IMR-90 (cell line): Measurements from ENCODE around the gene SRRM2. TPM values are rescaled to one million over a fixed set of nuclear protein-coding genes. Genes with fewer than 3 reads are reported as not detected.

Source experiments
- ATAC-seq: fragments of 200-7000 bp; cut with Tn5 transposase; 2 replicates; pipeline ENCODE4 v1.9.1; 2020; ENCODE audit warnings: low read depth, mild to moderate bottlenecking, moderate library complexity
- BruUV-seq: library from RNA; stranded (reverse); fragments of 400-500 nt; replicated peaks from 2 replicates; lab custom pipeline; 2021; lab: Mats Ljungman, UMichigan
- CTCF ChIA-PET: fragments of 300-600 bp; formaldehyde crosslinking; extraction: SDS; loops from one replicate; lab custom pipeline; 2021; ENCODE audit warnings: antibody characterized with exemption; lab: Yijun Ruan, JAX
- POLR2A ChIA-PET: fragments of 300-600 bp; sonication (Branson Sonifier 250); formaldehyde crosslinking; loops from one replicate; lab custom pipeline; 2022; ENCODE audit warnings: antibody characterized with exemption; ENCODE audit not compliant: unreplicated experiment; lab: Charles Lee
- DNase-seq: peaks from one replicate; pipeline ENCODE4 v3.0.0; 2013
- H2AFZ ChIP-seq: replicated peaks from 2 replicates; pipeline ENCODE3; 2013; ENCODE audit warnings: low read length, mild to moderate bottlenecking; ENCODE audit not compliant: poor library complexity
- H2AK5ac ChIP-seq: 2 replicates; pipeline ENCODE4 v1.6.1; 2013; ENCODE audit warnings: low read depth, low read length, inconsistent platforms
- H2AK9ac ChIP-seq: replicated peaks from 2 replicates; pipeline ENCODE3; 2013; ENCODE audit warnings: mild to moderate bottlenecking, low read depth, low read length, moderate library complexity; ENCODE audit not compliant: poor library complexity
- H2BK120ac ChIP-seq: 2 replicates; pipeline ENCODE4 v1.6.1; 2013; ENCODE audit warnings: low read depth, low read length, inconsistent platforms
- H2BK15ac ChIP-seq: 3 replicates; pipeline ENCODE4 v1.6.1; 2013; ENCODE audit warnings: low read depth, low read length, inconsistent platforms
- H2BK20ac ChIP-seq: 2 replicates; pipeline ENCODE4 v1.6.1; 2013; ENCODE audit warnings: low read depth, mild to moderate bottlenecking, inconsistent platforms, low read length, moderate library complexity
- H2BK5ac ChIP-seq: 2 replicates; pipeline ENCODE4 v1.6.1; 2013; ENCODE audit warnings: mild to moderate bottlenecking, low read depth, low read length, inconsistent platforms; ENCODE audit not compliant: poor library complexity, severe bottlenecking
- H3K14ac ChIP-seq: replicated peaks from 2 replicates; pipeline ENCODE4 v1.6.1; 2013; ENCODE audit warnings: low read depth, low read length, inconsistent platforms
- H3K18ac ChIP-seq: 2 replicates; pipeline ENCODE4 v1.6.1; 2013; ENCODE audit warnings: low read depth, low read length, control low read depth
- H3K23ac ChIP-seq: 2 replicates; pipeline ENCODE4 v1.6.1; 2013; ENCODE audit warnings: low read depth, low read length, inconsistent platforms
- H3K27ac ChIP-seq: 2 replicates; pipeline ENCODE4 v1.5.1; 2013; ENCODE audit warnings: mild to moderate bottlenecking, control low read depth, low read length; ENCODE audit not compliant: insufficient read depth
- H3K27me3 ChIP-seq: 2 replicates; pipeline ENCODE4 v1.6.1; 2013; ENCODE audit warnings: low read length; ENCODE audit not compliant: control insufficient read depth, insufficient read depth
- H3K36me3 ChIP-seq: 2 replicates; pipeline ENCODE4 v1.6.1; 2013; ENCODE audit warnings: low read length, mixed read lengths; ENCODE audit not compliant: control insufficient read depth, insufficient read depth
- H3K4ac ChIP-seq: 2 replicates; pipeline ENCODE4 v1.6.1; 2013; ENCODE audit warnings: low read depth, low read length, inconsistent platforms
- H3K4me1 ChIP-seq: 2 replicates; pipeline ENCODE4 v1.6.1; 2013; ENCODE audit warnings: low read length, mixed read lengths; ENCODE audit not compliant: control insufficient read depth, insufficient read depth
- H3K4me2 ChIP-seq: 2 replicates; pipeline ENCODE4 v1.6.1; 2013; ENCODE audit warnings: low read depth, mild to moderate bottlenecking, control low read depth, low read length, moderate library complexity
- H3K4me3 ChIP-seq: 2 replicates; pipeline ENCODE4 v1.5.1; 2013; ENCODE audit warnings: low read depth, mild to moderate bottlenecking, control low read depth, low read length, moderate library complexity; ENCODE audit not compliant: insufficient read depth
- H3K56ac ChIP-seq: 2 replicates; pipeline ENCODE4 v1.6.1; 2013; ENCODE audit warnings: low read length, inconsistent platforms; ENCODE audit not compliant: insufficient read depth; ENCODE audit errors: extremely low read depth
- H3K79me1 ChIP-seq, 2 experiments: 2 replicates each; pipeline ENCODE4 v1.6.1; 2013; ENCODE audit warnings: low read length in 2 of 2, inconsistent platforms in 1 of 2, low read depth in 1 of 2
- H3K9ac ChIP-seq: 2 replicates; pipeline ENCODE4 v1.6.1; 2013; ENCODE audit warnings: low read depth, low read length, control low read depth
- H3K9me1 ChIP-seq: 2 replicates; pipeline ENCODE4 v1.6.1; 2013; ENCODE audit warnings: low read length, inconsistent platforms; ENCODE audit not compliant: insufficient read depth
- H3K9me3 ChIP-seq: 2 replicates; pipeline ENCODE4 v1.6.1; 2013; ENCODE audit warnings: low read length; ENCODE audit not compliant: control insufficient read depth, insufficient read depth
- H4K20me1 ChIP-seq: 2 replicates; pipeline ENCODE4 v1.6.1; 2013; ENCODE audit warnings: low read length, inconsistent platforms; ENCODE audit not compliant: insufficient read depth
- H4K5ac ChIP-seq: 2 replicates; pipeline ENCODE4 v1.6.1; 2013; ENCODE audit warnings: mild to moderate bottlenecking, low read depth, low read length, control low read depth
- H4K8ac ChIP-seq, 2 experiments: 2 replicates each; pipeline ENCODE4 v1.6.1; 2013; ENCODE audit warnings: low read depth in 2 of 2, low read length in 2 of 2, control low read depth in 1 of 2, inconsistent platforms in 1 of 2
- H4K91ac ChIP-seq: 2 replicates; pipeline ENCODE4 v1.6.1; 2013; ENCODE audit warnings: low read depth, low read length, inconsistent platforms; ENCODE audit not compliant: insufficient read depth
- BHLHE40 ChIP-seq: fragments of 150-350 bp; IDR thresholded peaks from 2 replicates; pipeline ENCODE4 v1.6.1; 2016; ENCODE audit warnings: mild to moderate bottlenecking, low read depth, low read length
- CEBPB ChIP-seq: IDR thresholded peaks from 2 replicates; pipeline ENCODE4 v1.6.1; 2012; ENCODE audit warnings: low read depth, low read length, improper control_type of control experiment
- CHD1 ChIP-seq: IDR thresholded peaks from 2 replicates; pipeline ENCODE4 v1.6.1; 2012; ENCODE audit warnings: low read depth, low read length, improper control_type of control experiment
- CTCF ChIP-seq: conservative IDR thresholded peaks from 2 replicates; pipeline ENCODE4 v1.5.1; 2012; ENCODE audit warnings: mild to moderate bottlenecking, low read depth, low read length, improper control_type of control experiment
- ELK1 ChIP-seq: fragments of 150-350 bp; IDR thresholded peaks from 2 replicates; pipeline ENCODE4 v1.6.1; 2016; ENCODE audit warnings: low read depth, mild to moderate bottlenecking, low read length, moderate library complexity, borderline replicate concordance
- FOS ChIP-seq: fragments of 150-350 bp; IDR thresholded peaks from 2 replicates; pipeline ENCODE4 v1.6.1; 2016; ENCODE audit warnings: low read depth, low read length
- MAFK ChIP-seq: IDR thresholded peaks from 2 replicates; pipeline ENCODE4 v1.6.1; 2012; ENCODE audit warnings: low read depth, low read length, improper control_type of control experiment
- MAZ ChIP-seq: IDR thresholded peaks from 2 replicates; pipeline ENCODE4 v1.6.1; 2012; ENCODE audit warnings: low read depth, mild to moderate bottlenecking, low read length, improper control_type of control experiment, moderate library complexity, borderline replicate concordance
- MXI1 ChIP-seq: IDR thresholded peaks from 2 replicates; pipeline ENCODE4 v1.6.1; 2012; ENCODE audit warnings: low read depth, mild to moderate bottlenecking, low read length, moderate library complexity, borderline replicate concordance
- NFE2L2 ChIP-seq: fragments of 150-350 bp; IDR thresholded peaks from 2 replicates; pipeline ENCODE4 v1.6.1; 2016; ENCODE audit warnings: low read depth, mild to moderate bottlenecking, low read length
- POLR2A ChIP-seq: IDR thresholded peaks from 2 replicates; pipeline ENCODE4 v1.6.1; 2012; ENCODE audit warnings: mild to moderate bottlenecking, low read depth, low read length
- RAD21 ChIP-seq: IDR thresholded peaks from 2 replicates; pipeline ENCODE4 v1.6.1; 2012; ENCODE audit warnings: low read length, improper control_type of control experiment
- RCOR1 ChIP-seq: IDR thresholded peaks from 2 replicates; pipeline ENCODE4 v1.6.1; 2012; ENCODE audit warnings: mild to moderate bottlenecking, low read length, improper control_type of control experiment; ENCODE audit not compliant: insufficient replicate concordance
- RFX5 ChIP-seq: IDR thresholded peaks from 2 replicates; pipeline ENCODE4 v1.8.0; 2012; ENCODE audit warnings: low read depth, mild to moderate bottlenecking, low read length, moderate library complexity
- SMC3 ChIP-seq: fragments of 150-350 bp; IDR thresholded peaks from 2 replicates; pipeline ENCODE4 v1.6.1; 2016; ENCODE audit warnings: low read depth, mild to moderate bottlenecking, antibody characterized with exemption, low read length, moderate library complexity
- USF2 ChIP-seq: fragments of 150-350 bp; IDR thresholded peaks from 2 replicates; pipeline ENCODE4 v1.6.1; 2017; ENCODE audit warnings: mild to moderate bottlenecking, antibody characterized with exemption, low read length, low read depth
- WGBS, 2 experiments: methylation state at CpG; one replicate each; pipeline versions ENCODE4 v1.1.5 to v1.1.7; 2013; ENCODE audit warnings: missing lambda C conversion rate in 2 of 2; ENCODE audit not compliant: insufficient read length in 1 of 2; ENCODE audit errors: extremely low coverage in 2 of 2; 5-methylcytosine and 5-hydroxymethylcytosine counted together
- dilution Hi-C: fragments of 300-500 bp; cut with HindIII; formaldehyde crosslinking; loops from one replicate; pipeline ENCODE4 v1.14.3; 2018; ENCODE audit warnings: low sequenced_read_pairs; ENCODE audit not compliant: unreplicated experiment
- in situ Hi-C: fragments of 300-500 bp; cut with MboI; formaldehyde crosslinking; loops from 3 replicates; pipeline ENCODE4 v1.14.3; 2019; ENCODE audit warnings: low sequenced_read_pairs, inconsistent platforms, mixed read lengths
- intact Hi-C: fragments of 100-400 bp; cut with micrococcal nuclease; formaldehyde crosslinking; loops from 2 replicates; pipeline ENCODE4 v1.10.0; 2022
- polyA plus RNA-seq, 3 experiments: library from polyadenylated mRNA; depleted of rRNA; stranded (reverse); fragments of >200 nt; gene quantifications; 2 replicates each; pipeline ENCODE4 v1.2.3, GENCODE V29; 2012; ENCODE audit warnings: low replicate concordance in 1 of 3
- total RNA-seq: library from RNA; depleted of rRNA; stranded (reverse); fragments of >200 nt; gene quantifications from 2 replicates; pipeline ENCODE4 v1.2.3, GENCODE V29; 2012

SRRM2 gene
- total and polyA plus RNA-seq, 2 of the 4 experiments (the other 2 are of a cell fraction): 20.3 to 300 TPM

- no peak overlapping the region for H4K91ac ChIP-seq
- H2BK5ac ChIP-seq: no peak overlapping the region
- intact Hi-C loops (no loop called here), in situ Hi-C loops (no loop called here), dilution Hi-C loops (no loop called here)
- CTCF ChIA-PET: no interaction called here
- H2BK20ac ChIP-seq: no peak overlapping the region
- H3K27ac ChIP-seq: no peak overlapping the region
- H3K4me3 ChIP-seq: no peak overlapping the region
- no peak overlapping the region for H2AFZ ChIP-seq
- WGBS, 2 experiments: 96% methylated on average over 30 of the region's 42 CpGs; no CpG with 5 or more reads in 1 of the 2 experiments
- TF ChIP-seq MXI1 (no peak), NFE2L2 (no peak), MAZ (no peak), RCOR1 (no peak), CEBPB (no peak), MAFK (no peak), USF2 (no peak), BHLHE40 (no peak), CHD1 (no peak), ELK1 (no peak), POLR2A (no peak), RAD21 (no peak), SMC3 (no peak), RFX5 (no peak), FOS (no peak), CTCF (no peak)
- peaks cover 3% of the 10 kb centered on the region; the same call in 1 of the 2 replicates for H3K9me1 ChIP-seq
- H3K36me3 ChIP-seq: peaks cover 89% of the 10 kb centered on the region
- ATAC-seq (no peak), DNase-seq (no peak)
- H2BK120ac ChIP-seq: no peak overlapping the region
- H3K27me3 ChIP-seq: no peaks in the 10 kb centered on the region
- no peak overlapping the region for H2BK15ac ChIP-seq
- H3K4me2 ChIP-seq: no peak overlapping the region
- H3K9ac ChIP-seq: no peak overlapping the region
- H3K79me1 ChIP-seq: peaks cover 59 to 91% of the 10 kb centered on the region in 2 experiments
- H2AK5ac ChIP-seq: no peak overlapping the region
- H4K5ac ChIP-seq: no peak overlapping the region
- no TSS peak for BruUV-seq
- H3K9me3 ChIP-seq: no peaks in the 10 kb centered on the region; the same call in 1 of the 2 replicates
- no peak overlapping the region for H3K4ac ChIP-seq
- no peak overlapping the region for H3K23ac ChIP-seq
- no peak overlapping the region for H4K8ac ChIP-seq
- no peak overlapping the region for H3K14ac ChIP-seq
- no peaks in the 10 kb centered on the region for H3K4me1 ChIP-seq
- no peak overlapping the region for H3K56ac ChIP-seq
- H2AK9ac ChIP-seq: no peak overlapping the region
- peaks cover 81% of the 10 kb centered on the region for H4K20me1 ChIP-seq
- H3K18ac ChIP-seq: no peak overlapping the region
- POLR2A ChIA-PET: no interaction called here
Measured at GRCh38 chr16:2761886-2762583, 9.6 kb downstream of the SRRM2 start.
